Effector memory CD4-positive, alpha-beta T cell (primary cell): ENCODE results near the gene ABO.

Experiments used
- DNase-seq, 3 donors: peaks; one replicate each; pipeline ENCODE4 v3.0.0-alpha.2; 2020
- H3K27ac ChIP-seq: 2 replicates; pipeline ENCODE4 v1.7.0; 2013; ENCODE audit warnings: mild to moderate bottlenecking, low read length, moderate library complexity; ENCODE audit not compliant: insufficient read depth, poor library complexity, severe bottlenecking
- H3K27me3 ChIP-seq: replicated peaks from 2 replicates; pipeline ENCODE4 v1.7.0; 2013; ENCODE audit warnings: mild to moderate bottlenecking, low read length; ENCODE audit not compliant: insufficient read depth, control insufficient read depth, poor library complexity, severe bottlenecking
- H3K36me3 ChIP-seq: 2 replicates; pipeline ENCODE4 v1.7.0; 2013; ENCODE audit warnings: mild to moderate bottlenecking, low read length, moderate library complexity; ENCODE audit not compliant: control insufficient read depth, insufficient read depth
- H3K4me1 ChIP-seq: 2 replicates; pipeline ENCODE4 v1.7.0; 2013; ENCODE audit warnings: low read length, mild to moderate bottlenecking; ENCODE audit not compliant: control insufficient read depth, insufficient read depth, poor library complexity, severe bottlenecking
- H3K4me3 ChIP-seq: 2 replicates; pipeline ENCODE4 v1.7.0; 2013; ENCODE audit warnings: low read length, low read depth, mild to moderate bottlenecking; ENCODE audit not compliant: insufficient read depth, poor library complexity, severe bottlenecking
- H3K9me3 ChIP-seq: 2 replicates; pipeline ENCODE4 v1.7.0; 2013; ENCODE audit warnings: mild to moderate bottlenecking, low read length, moderate library complexity; ENCODE audit not compliant: control insufficient read depth

ABO gene

DNA sequence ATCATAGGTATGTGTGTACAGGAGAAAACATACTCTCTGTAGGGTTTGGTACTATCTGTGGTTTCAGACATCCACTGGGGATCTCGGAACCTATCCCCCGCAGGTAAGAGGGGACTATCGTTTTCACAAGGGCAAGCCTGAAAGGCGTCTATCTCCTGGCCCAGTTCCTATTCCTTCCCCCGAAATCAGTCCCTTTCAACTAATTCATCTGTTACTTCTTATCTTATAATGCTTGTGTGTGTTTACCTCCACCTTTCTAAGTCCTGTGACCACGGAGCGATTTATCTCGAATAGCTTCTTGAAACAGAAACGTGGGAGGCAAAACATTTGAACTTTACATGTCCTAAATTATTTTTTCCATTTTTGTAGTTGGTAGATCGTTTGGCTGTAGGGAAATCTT, 11.4 kb downstream of the ABO start:
- DNase-seq, result no peak
- Histone ChIP-seq H3K4me1 (no peaks in the 10 kb centered on the region), H3K27me3 (no peaks in the 10 kb centered on the region), H3K36me3 (no peaks in the 10 kb centered on the region), H3K4me3 (no peak overlapping the region), H3K27ac (no peak overlapping the region), H3K9me3 (no peaks in the 10 kb centered on the region)

DNA sequence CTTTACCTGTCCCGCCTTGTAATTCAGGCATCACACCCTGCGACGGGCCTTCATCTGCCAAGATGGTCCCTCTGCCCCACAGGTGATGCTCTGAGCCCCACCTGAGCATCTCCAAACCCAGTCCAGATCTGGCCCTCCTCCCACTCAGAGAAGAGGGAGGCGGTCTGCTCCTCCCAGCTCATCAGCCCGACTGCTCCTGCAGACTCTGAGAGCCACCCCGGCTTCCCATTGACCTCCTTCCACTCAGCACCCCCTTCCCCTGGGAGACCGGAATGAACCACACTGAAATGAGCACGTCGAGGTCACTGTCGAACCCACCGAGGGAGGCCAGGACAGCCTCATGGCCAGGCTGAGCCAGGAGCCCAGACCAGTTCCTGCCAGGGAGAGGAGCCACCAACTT, 12.8 kb downstream of the ABO start:
- H3K4me1 ChIP-seq, result no peaks in the 10 kb centered on the region
- H3K4me3 ChIP-seq, result no peak overlapping the region
- H3K36me3 ChIP-seq, result no peaks in the 10 kb centered on the region
- H3K27me3 ChIP-seq, result no peaks in the 10 kb centered on the region
- no peaks in the 10 kb centered on the region for H3K9me3 ChIP-seq
- DNase-seq, result no peak
- H3K27ac ChIP-seq, result no peak overlapping the region

DNA sequence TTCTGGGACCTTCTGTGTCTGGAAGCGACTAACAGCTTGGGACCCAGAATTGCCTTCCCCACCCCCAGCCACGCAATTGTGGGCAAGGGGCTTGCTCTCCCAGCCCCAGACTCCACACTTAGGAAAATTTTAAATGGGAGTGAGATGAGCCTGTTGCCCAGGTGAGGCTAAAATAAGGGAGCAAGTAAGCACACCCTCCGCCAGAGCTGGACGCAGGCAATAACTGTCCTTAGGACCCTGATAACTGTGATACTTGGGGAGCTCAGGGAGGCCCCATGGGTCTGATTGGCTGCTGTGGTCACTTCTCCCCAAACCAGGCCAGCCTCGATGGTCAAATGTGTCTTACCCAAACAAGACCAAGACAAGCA, 13.3 kb downstream of the ABO start:
- H3K4me1 ChIP-seq, result no peaks in the 10 kb centered on the region
- H3K27me3 ChIP-seq, result no peaks in the 10 kb centered on the region
- no peaks in the 10 kb centered on the region for H3K9me3 ChIP-seq
- no peak overlapping the region for H3K4me3 ChIP-seq
- no peak for DNase-seq
- no peaks in the 10 kb centered on the region for H3K36me3 ChIP-seq
- H3K27ac ChIP-seq, result no peak overlapping the region

DNA sequence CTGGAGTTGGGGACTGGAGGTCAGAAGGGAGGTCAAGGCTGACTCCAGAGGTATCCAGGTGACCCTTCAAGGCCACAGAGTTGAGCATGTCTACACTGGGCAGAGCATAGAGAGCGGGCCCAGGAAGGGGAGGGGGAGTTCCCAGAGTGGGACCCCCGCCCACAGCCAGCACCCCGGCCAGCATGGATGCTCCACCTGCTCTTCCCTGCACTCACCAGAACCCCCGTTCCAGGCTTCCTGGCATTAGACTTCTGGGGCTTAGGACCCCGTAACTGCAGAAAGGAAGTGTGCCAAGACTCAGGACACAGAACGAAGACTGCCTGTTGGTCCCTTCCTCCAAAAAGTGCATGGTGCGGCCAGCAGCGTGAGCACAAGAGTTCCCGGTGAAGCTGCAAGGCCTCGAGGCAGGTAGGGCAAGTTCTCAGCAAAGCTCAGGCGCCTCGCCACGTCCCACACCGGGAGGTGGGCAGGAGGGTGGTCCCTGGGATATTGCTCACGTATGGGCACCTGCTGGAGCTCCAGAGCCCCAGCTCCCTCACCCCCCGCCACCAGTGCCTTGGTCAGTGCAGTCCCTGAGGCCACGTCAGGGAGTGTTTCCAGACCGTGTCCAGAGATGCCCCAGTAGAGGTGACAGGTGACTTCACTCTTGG, 13.8 kb downstream of the ABO start:
- H3K4me1 ChIP-seq, result no peaks in the 10 kb centered on the region
- H3K36me3 ChIP-seq, result no peaks in the 10 kb centered on the region
- no peak for DNase-seq
- no peak overlapping the region for H3K4me3 ChIP-seq
- H3K9me3 ChIP-seq, result no peaks in the 10 kb centered on the region
- no peaks in the 10 kb centered on the region for H3K27me3 ChIP-seq
- no peak overlapping the region for H3K27ac ChIP-seq

DNA sequence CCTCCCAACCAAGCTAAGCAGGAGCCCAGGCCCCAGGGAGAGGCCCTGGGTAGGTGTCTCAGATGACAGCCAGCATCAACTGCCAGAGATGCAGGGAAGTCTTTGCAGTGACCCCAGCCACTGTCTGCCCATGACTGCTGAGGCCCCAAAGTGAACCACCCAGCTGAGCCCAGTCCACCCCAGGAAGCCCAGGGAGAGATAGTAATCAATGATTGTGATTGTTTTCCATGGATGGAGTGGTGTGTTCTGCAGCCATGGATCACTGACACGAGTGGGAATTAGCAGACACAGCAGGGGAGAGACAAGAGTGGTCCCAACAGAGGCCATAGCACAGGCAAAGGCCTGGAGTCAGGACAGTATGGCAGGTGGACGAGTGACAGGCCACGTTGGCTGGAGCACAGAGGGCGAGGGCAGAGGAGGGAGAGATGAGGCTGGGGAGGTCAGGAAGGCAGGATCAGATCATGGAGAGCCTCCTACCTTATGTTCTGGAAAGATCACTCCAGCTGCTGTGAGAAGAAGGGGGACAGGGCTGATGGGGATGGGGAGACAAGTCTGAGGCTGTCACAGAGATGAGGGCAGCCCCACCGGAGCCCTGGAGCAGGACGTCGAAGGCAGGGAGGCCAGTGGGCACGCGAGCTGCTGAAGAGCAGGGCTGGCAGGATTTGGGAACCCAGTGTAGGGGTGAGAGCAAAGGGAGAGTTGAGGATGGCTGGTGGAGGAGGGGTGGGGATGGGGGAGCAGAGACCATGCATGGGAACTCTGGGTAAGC, 14.5 kb downstream of the ABO start:
- no peak overlapping the region for H3K4me3 ChIP-seq
- H3K36me3 ChIP-seq, result no peaks in the 10 kb centered on the region
- H3K27ac ChIP-seq, result no peak overlapping the region
- H3K27me3 ChIP-seq, result no peaks in the 10 kb centered on the region
- no peak for DNase-seq
- no peaks in the 10 kb centered on the region for H3K4me1 ChIP-seq
- no peaks in the 10 kb centered on the region for H3K9me3 ChIP-seq

DNA sequence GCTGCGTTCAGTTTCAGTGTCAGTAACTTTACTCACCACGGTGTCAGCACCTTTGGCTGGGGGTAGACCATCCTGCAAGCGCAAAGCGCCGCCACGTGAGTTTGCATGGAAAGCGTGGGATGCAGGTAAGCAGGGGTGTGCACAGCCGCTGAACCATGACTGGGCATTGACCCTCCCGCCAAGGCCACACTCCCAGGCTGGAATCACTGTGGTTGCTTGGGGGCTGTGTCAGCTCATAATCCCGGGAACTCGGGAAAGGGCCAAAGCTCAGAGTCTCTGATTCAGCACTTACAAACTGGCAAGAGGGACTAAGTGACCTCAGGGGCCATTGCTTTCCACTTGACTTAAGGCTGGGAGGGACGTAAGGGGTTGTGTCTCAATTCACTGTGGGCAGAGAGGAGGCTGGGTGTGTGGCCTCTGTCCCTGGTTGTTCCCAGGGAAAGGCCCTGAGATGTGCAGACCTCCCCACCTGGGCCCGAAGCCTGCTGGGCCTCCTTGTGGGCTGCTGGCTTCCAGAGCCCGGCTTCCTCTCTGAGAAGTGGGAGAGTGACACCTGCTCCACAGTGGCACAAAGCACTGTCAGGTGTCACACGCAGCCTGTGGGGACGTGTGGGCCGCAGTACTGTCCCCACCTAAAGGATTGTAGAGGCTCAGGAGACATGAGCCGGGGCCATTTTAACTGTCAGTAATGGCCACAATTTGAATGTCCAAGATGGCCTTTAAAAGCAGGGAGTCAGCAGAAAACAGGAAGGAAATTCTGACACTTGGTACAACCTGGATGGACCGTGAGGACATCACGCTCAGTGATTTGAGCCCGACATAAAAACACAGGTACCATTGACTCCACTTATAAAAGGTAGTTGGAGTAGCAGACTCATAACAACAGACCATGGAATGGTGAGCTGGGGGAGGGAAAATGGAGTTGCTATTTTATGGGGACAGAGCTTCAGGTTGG, 16.7 kb downstream of the ABO start:
- DNase-seq, result no peak
- H3K4me1 ChIP-seq, result no peaks in the 10 kb centered on the region
- H3K27ac ChIP-seq, result no peak overlapping the region
- no peaks in the 10 kb centered on the region for H3K27me3 ChIP-seq
- H3K9me3 ChIP-seq, result no peaks in the 10 kb centered on the region
- no peak overlapping the region for H3K4me3 ChIP-seq
- H3K36me3 ChIP-seq, result no peaks in the 10 kb centered on the region

DNA sequence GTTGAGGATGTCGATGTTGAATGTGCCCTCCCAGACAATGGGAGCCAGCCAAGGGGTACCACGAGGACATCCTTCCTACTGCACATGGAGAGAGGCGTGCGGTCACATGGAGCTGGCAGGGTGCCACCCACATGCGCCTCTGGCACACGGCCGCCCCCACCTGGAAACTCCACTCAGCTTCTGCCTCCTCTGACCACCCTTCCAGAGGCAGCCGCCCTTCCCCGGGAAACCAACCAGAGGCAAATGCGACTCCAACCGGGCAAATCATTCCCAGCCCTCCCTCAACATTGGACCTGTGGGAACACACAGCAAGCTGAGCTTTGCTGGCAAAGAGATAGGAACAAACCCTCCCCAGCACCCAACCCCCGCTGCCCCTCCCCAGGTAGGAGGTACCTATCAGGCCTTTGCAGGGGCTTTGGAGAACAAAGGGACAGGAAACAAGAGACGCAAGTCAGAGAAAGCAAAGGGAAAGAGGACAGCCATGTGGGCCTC, 17.5 kb downstream of the ABO start:
- DNase-seq, result no peak
- H3K4me1 ChIP-seq, result peaks cover 4% of the 10 kb centered on the region
- no peaks in the 10 kb centered on the region for H3K27me3 ChIP-seq
- no peaks in the 10 kb centered on the region for H3K9me3 ChIP-seq
- no peak overlapping the region for H3K4me3 ChIP-seq
- no peak overlapping the region for H3K27ac ChIP-seq
- no peaks in the 10 kb centered on the region for H3K36me3 ChIP-seq

DNA sequence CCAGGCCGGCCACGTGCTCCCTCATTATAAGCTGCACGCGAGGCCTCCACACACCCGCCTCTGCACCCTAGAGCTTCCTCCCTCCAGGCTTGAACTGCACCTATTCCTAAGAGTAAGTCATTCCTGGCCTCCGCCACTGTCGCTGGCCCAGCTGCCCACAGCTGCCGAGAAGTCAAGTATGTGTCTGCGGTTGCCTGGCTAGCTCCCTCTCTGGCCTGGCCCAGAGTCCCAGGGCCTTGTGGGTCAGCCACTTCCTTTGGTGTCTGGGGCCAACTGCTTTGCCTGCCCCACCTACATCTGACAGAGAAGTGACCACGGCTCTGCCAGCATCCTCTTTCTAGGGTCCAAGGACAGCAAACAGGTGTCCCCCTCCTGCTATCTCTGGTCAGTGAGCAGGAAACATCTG, 18.3 kb downstream of the ABO start:
- no peak overlapping the region for H3K27ac ChIP-seq
- peaks cover 6% of the 10 kb centered on the region for H3K4me1 ChIP-seq
- DNase-seq, result no peak
- no peaks in the 10 kb centered on the region for H3K9me3 ChIP-seq
- no peaks in the 10 kb centered on the region for H3K27me3 ChIP-seq
- no peaks in the 10 kb centered on the region for H3K36me3 ChIP-seq
- H3K4me3 ChIP-seq, result no peak overlapping the region

DNA sequence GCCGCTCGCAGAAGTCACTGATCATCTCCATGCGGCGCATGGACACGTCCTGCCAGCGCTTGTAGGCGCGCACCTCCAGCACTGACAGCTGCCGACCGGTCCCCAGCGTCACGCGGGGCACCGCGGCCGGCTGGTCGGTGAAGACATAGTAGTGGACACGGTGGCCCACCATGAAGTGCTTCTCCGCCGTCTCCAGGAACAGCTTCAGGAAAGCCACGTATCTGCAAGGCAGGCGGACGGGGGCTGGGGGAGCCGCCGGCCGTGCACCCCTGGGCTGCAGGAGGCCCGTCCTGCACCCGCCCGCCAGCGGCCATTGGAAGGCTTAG, 18.9 kb downstream of the ABO start:
- H3K27ac ChIP-seq, result no peak overlapping the region
- no peak for DNase-seq
- H3K4me1 ChIP-seq, result peaks cover 6% of the 10 kb centered on the region
- H3K9me3 ChIP-seq, result no peaks in the 10 kb centered on the region
- H3K4me3 ChIP-seq, result no peak overlapping the region
- H3K27me3 ChIP-seq, result no peaks in the 10 kb centered on the region
- H3K36me3 ChIP-seq, result no peaks in the 10 kb centered on the region
